HG02571 (cell line): ENCODE data around the gene H2BK1.

Experiments
- ATAC-seq: cut with Tn5 transposase; IDR thresholded peaks from one replicate; pipeline ENCODE4 v1.9.1; 2021; ENCODE audit warnings: mild to moderate bottlenecking, moderate library complexity; ENCODE audit not compliant: unreplicated experiment

Gene H2BK1

DNA sequence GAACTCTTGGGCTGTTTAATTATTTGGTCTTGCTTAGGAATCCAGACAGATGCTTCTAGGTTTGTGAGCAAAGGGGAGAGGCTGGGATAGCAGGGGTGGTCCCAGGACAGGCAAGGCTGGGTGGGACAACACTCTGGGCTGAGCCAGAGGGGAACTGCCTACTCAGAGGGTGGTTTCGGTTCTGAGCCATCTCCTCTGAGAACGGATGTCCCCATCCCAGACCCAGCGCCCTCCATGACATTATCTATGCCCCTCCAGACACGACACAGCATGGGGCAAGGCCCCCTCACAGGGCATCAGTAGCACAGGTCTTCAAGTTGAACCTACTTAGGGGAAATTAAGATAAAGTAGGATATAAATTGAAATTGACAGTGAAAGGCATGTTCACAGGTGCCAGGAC, 30.3 kb downstream of the H2BK1 start:
- ATAC-seq: no peak

GRCh38 chr7:151179287-151179860, 30.9 kb downstream of the H2BK1 start:
- ATAC-seq: no peak

GRCh38 chr7:151178831-151179230, 31.5 kb downstream of the H2BK1 start:
- ATAC-seq: no peak

DNA sequence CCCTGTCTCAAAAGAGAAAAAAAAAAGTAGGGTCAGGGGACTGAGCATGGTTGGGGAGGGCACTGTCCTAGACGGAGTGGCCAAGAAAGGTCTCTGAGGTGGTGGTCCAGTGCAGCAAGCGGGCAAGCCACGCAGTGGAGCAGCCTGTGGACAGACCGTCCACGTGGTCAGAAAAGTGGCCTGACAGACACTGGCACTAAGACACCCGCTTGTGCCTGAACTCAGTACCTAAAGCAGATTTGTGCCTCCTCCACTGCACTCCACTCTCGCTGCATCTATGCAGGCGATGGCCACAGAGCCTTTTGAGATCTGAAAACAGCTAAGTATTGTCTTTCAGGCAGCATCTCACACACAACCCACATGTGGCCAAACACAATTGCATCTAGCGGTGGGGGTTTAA, 32.1 kb downstream of the H2BK1 start:
- no peak for ATAC-seq

- ATAC-seq: no peak
Observed at GRCh38 chr7:151177310-151177709, 33.0 kb downstream of the H2BK1 start.

DNA sequence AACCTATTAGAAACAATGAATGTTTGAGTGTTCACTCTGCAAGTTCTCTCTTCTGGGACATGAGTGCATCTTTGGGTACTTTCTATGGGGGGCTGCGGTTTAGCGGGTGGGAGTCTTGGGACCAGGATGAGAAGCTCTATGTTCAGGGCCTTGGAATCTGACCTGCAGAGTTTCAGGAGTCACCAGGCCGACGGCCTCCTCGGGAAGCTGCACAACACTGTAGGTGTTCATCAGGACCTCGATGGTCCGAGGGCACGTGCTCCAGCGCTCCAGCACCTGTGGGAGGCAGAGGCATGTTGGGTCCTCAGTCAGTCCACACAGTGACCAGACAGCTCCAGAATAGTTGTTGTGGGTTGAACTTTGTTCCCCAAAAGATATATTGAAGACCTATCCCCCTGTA, 33.9 kb downstream of the H2BK1 start:
- ATAC-seq: no peak

- ATAC-seq: no peak
Observed at GRCh38 chr7:151175793-151176311, 34.4 kb downstream of the H2BK1 start.

DNA sequence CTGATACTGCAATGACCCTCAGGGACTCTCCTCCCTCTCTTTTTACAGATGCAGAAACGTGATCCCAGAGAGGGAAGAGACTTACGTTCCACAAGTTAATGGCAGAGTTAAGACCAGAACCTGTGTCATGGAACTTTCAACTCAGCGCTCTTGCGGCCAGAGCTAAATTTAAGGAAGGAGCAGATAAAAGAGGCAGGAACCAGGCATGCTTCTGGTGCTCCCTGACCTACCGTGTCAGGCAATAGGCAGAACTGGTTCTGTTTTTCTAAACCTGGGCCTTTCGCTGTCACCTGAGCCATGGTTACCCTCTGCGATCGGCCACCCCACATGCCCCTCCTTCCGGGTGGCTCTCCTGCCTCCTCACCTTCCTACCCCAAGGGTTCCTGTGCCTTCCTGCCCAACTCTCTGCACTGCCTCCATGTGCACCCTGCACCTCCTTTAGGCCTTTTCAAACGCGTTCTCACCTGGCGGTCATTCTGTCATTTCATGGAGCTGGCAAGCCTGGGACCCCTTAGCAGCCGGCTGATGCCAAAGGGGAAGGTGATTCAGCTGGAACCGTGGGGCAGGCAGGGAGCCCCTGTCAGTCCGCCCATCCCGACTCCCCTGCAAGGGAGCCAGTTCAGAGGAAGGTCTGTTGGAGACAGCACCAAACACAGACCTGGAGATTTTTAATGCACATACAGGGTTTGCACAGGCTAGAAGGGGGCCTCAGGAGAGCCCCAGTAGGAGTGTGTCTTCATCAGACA, 35.1 kb downstream of the H2BK1 start:
- ATAC-seq: no peak

GRCh38 chr7:151174246-151175046, 35.8 kb downstream of the H2BK1 start:
- no peak for ATAC-seq

GRCh38 chr7:151173386-151174245, 36.7 kb downstream of the H2BK1 start:
- no peak for ATAC-seq

- ATAC-seq: peak; percentile 47
Observed at GRCh38 chr7:151172273-151173141, 37.8 kb downstream of the H2BK1 start.

- ATAC-seq: no peak
Observed at GRCh38 chr7:151168787-151169162, 41.5 kb downstream of the H2BK1 start.

- ATAC-seq: no peak
Observed at GRCh38 chr7:151168003-151168786, 42.1 kb downstream of the H2BK1 start.

- no peak for ATAC-seq
Observed at GRCh38 chr7:151167197-151167961, 42.9 kb downstream of the H2BK1 start, which contains the start of gene GBX1. TSS of gene GBX1 (minus strand) at chr7:151167694. CDS start at chr7:151167548, 146 bp downstream.

- ATAC-seq: no peak
Observed at GRCh38 chr7:151166629-151167196, 43.6 kb downstream of the H2BK1 start.

DNA sequence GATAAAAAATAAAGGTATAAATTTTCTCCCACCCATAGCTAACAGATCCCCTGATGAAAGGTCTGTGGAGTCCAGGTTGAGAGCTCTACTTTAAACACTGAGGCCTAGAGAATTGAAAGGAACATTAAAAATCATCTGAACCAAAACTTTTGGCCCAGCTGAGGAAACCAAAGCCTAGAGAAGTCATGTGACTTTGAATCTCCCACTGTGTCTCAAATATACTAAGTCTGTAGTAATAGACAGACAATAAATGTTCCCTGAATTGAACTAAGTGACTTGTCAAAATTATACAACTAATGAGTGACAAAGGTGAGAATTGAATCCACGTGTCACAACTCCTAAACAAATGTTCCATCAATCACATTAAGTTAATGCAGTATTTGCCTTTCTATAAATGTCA, 48.5 kb downstream of the H2BK1 start:
- ATAC-seq: no peak
